ENCODE measurements around the gene DDX54.

Gene DDX54

DNA sequence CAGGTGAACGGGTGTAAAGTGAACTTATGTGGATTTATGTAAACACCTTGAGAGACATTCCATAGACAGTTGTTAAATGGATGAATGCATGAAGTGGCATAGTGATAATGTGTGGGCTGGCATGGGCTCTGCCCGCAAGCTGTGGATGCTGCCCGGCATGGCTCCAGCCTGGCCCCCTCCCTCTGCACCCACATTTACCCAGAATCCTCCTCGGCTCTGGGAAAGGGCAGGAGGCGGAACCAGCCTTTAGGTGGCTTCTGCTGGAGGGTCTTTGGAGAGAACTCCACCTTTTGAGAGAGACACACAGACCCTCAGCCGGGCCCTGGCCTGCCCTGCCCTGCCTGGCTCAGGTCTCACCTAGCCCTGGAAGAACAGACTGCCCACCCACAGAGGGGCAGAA lies 68.4 kb downstream of the DDX54 start:
- no peak for DNase-seq

DNA sequence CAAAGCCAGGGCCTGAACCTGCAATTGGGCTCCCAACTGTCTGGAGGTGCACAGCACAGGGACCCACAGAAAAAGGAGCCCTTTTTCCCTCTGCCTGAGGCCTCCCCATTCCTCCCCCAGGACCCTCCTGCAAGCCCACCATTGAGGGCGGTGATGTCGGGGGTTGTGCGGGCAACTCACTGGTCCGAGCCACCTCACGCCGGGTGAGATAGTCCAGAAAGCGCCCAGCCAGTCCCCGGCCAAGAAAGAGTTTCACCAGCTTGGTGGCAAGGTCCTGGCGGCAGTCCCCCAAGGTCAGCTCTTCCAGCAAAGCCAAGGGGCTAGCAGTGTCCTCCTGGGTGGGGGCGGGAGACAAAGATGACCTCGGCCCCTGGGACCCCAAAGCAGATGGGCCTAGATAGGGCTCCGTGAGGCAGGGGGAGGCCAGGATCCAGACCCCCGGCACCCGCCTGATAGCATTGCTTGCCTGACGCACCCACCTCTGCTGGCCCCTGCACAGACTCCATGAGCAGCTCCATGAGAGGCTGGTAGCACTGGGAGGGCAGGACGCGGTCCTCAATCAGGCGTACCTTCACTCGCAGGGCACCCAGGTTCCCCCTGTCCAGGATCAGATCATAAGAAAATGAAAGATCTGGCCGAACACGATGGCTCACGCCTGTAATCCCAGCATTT lies 69.7 kb downstream of the DDX54 start:
- no peak for DNase-seq

DNA sequence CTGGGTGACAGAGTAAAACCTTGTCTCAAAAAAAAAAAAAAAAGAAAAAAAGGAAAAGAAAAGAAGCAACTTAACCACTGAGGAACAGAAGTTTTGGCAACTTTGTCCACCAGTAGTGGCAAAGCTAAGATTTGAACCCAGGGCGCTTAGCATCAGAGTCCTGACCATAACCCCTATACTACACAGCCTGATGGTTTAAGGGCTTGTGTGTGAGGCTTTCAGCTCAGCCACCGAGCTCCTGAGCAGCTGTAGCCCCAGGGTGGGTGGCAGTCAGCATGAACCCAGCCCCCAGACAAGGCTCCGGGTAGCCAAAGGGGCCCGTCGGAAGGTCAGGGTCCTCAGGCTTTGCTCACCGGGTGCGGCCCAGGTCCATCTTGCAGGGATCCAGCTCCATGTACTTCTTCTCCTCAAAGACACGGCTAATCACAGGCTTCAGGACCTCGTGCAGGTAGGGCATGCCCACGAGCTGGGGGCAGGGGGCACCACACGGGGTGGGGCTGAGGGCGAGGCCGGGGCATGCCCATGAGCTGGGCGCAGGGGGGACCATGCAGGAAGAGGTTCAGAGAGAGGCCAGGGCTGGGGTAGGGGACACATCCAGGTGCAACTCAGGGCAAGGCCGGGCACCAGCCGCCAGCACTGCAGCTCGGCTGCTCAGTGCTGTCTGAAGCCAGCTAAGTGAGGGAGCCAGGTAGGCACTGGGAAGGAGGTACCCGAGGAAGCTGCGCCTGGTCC lies 70.7 kb downstream of the DDX54 start:
- no peak for DNase-seq

DNA sequence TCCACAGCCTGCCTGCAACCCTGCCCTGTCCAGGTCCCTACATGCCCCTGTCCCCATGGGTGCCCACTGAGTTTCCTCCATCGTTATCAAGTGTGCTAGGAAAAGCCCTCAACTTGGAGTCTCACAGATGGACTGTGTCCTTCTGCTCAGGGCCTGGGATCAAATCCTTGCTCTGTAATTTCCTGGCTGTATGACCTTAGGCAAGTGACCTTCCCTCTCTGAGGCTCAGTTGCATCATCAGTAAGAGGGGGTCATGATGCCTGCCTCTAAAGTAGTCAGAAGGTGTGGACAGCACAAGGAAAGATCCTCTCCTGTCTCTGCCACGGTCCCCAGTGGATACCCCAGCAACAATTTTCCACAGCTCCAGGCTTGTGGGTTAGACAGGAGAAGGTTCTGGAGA lies 71.9 kb downstream of the DDX54 start:
- DNase-seq = no peak

DNA sequence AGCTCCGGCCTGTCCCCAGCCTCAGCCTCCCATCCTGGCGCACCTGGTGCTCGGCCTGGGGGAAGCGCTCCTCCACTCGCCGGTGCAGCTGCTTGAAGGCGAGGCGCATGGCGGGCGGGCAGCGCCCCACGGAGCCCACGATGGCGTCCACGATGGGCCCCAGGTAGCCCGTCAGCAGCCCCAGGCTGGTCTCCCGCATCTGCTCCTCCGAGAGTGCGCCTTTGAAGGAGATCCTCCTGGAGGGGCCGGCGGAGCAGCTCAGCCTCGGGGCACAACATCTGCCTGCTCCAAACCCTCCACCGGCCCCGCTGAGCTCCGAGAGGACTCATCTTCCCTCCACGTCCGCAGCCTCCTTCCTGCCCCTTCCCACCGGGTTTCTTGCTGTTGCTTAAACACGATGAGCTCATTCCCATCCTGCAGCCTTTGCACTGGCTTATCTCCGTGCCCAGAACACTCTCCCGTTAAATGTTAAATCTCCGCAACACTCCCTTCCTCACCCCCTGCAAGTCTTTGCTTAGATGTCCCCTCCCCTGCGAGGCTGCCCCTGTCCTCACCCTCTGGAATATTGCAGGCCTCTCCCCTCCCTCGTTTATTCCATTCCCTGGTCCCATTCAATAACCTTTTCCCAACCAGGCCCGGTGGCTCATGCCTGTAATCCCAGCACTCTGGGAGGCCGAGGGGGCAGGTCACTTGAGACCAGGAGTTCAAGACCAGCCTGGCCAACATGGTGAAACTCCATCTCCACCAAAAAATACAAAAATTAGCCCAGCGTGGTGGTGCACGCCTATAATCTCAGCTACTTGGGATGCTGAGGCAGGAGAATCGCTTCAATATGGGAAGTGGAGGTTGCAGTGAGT lies 73.0 kb downstream of the DDX54 start:
- no peak for DNase-seq

DNA sequence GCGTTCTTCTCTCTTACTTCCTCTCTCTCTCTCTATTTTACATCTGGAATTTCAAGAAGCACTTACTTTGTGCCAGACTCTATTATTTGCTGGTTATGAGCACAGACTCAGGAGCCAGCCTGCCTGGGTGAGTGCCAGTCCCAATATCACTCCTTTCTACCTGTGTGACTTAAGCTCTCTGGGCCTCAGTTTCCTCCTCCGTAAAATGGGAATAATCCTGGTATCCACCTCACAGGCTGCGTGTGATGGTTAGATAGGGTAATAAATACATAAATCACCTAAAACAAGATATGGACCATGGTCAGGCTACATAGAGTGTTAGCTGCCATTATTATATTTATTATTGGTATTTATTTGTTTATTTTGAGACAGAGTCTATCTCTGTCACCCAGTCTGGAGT lies 74.0 kb downstream of the DDX54 start:
- no peak for DNase-seq

DNA sequence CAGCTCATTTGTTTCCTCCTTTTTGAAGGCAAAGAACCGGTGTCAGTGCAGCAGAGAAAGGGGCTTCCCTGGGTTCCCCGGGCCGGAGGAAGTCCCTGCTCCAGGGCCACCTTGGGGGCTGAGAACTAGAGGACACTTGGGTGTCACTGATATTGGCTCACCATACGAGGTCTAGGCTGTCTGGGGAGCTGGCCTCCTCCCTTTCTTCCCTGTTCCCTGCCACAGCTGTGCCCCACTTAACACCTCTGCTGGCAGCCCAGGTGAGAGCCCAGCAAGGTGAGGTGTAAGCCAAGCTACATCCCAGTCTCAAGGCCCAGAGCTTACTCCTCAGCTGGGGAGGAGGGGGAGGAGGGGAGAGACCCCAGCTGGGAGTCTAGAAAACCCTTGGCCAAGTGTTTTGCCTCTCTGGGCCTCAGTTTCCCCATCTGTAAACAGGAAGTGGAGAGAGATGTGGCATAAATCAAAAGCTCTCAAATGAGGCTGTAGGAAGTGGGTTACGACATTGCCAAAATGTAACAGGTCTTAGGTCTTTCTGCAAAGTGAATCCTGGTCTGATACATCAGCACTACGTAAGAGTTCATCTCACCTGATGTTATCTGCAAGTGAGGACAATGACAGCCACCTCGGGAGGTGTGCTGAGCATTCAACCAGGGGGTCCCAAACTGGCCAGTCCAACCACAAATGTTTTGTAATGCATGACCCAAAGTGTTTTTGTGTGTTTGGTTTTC lies 75.2 kb downstream of the DDX54 start:
- no peak for DNase-seq

DNA sequence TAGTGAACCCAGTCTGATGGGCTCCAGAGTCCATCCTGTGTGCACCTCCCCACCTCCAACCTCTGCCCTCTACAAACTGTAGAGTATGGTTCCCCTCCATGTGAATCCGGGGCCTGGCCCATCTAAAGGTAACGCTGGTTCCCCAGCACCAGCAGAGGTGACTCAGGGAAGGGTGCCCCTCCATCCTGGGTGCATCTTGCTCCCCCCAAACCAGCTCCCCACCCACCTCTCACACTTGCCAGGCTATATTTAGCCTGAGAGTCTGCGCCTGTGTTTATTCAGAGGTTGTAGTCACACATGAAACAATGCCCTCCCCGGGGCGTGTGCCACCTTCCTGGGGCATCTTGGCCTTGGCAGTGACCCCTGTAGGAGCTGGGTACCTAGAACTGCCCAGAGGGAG lies 75.9 kb downstream of the DDX54 start:
- no peak for DNase-seq

DNA sequence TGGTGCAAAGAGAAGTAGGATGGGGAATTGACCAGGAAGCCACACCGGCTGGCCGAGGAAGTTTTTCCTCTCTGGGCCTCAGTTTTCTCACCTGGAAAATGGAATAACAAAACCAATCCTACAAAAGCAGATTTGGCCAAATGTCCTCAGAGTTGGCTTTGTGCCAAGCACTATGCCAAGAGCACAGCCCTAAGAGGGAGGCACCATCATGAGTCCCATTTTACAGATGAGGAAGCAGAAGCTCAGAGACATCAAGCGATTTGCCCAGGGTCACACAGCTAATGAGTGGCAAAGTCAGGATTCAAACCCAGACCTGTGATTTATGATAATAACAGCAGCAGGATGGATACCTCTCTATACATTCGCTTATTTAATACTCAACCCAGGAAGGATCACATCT lies 77.0 kb downstream of the DDX54 start:
- DNase-seq = no peak
